Mesenchymal stem cell (in vitro differentiated cells and primary cell): ENCODE data around the gene FAM193B.

Experiments used
- DNase-seq: peaks from one replicate; pipeline ENCODE4 v3.0.0-alpha.2; 2013
- H2AFZ ChIP-seq: one replicate; pipeline ENCODE4 v1.6.1; 2013; ENCODE audit warnings: low read depth, mild to moderate bottlenecking, control low read depth, inconsistent platforms, low read length, moderate library complexity
- H2AK5ac ChIP-seq: 2 replicates; pipeline ENCODE4 v1.6.1; 2013; ENCODE audit warnings: low read length, moderate library complexity, mild to moderate bottlenecking, inconsistent platforms; ENCODE audit not compliant: severe bottlenecking
- H2BK120ac ChIP-seq: one replicate; pipeline ENCODE4 v1.6.1; 2013; ENCODE audit warnings: low read depth, mild to moderate bottlenecking, inconsistent platforms, low read length, moderate library complexity
- H2BK12ac ChIP-seq, 2 experiments: one replicate each; pipeline ENCODE4 v1.6.1; 2013; ENCODE audit warnings: inconsistent platforms in 2 of 2, low read length in 2 of 2, mild to moderate bottlenecking in 2 of 2, moderate library complexity in 2 of 2, control low read depth in 1 of 2
- H2BK15ac ChIP-seq: one replicate; pipeline ENCODE4 v1.6.1; 2013; ENCODE audit warnings: mild to moderate bottlenecking, low read depth, inconsistent platforms; ENCODE audit not compliant: poor library complexity, severe bottlenecking
- H2BK5ac ChIP-seq: 2 replicates; pipeline ENCODE4 v1.6.1; 2013; ENCODE audit warnings: low read depth, mild to moderate bottlenecking, low read length, control low read depth, inconsistent platforms; ENCODE audit not compliant: poor library complexity, severe bottlenecking
- H3K14ac ChIP-seq, 2 experiments: one replicate each; pipeline ENCODE4 v1.6.1; 2013; ENCODE audit warnings: inconsistent platforms in 2 of 2, low read length in 2 of 2, control low read depth in 1 of 2, mild to moderate bottlenecking in 1 of 2, moderate library complexity in 1 of 2
- H3K18ac ChIP-seq, 2 experiments: one replicate each; pipeline ENCODE4 v1.6.1; 2013; ENCODE audit warnings: inconsistent platforms in 2 of 2, low read length in 2 of 2, control low read depth in 1 of 2, low read depth in 1 of 2, mild to moderate bottlenecking in 1 of 2
- H3K23ac ChIP-seq, 2 experiments: one replicate each; pipeline ENCODE4 v1.6.1; 2013; ENCODE audit warnings: inconsistent platforms in 2 of 2, low read length in 2 of 2, mild to moderate bottlenecking in 2 of 2, moderate library complexity in 2 of 2, control low read depth in 1 of 2
- H3K27ac ChIP-seq: 2 replicates; pipeline ENCODE4 v1.5.1; 2013; ENCODE audit warnings: mild to moderate bottlenecking, moderate library complexity, low read length, control low read depth, inconsistent platforms; ENCODE audit not compliant: poor library complexity, severe bottlenecking
- H3K27me3 ChIP-seq, 2 experiments: 2 replicates each; pipeline versions ENCODE4 v1.6.1 to v1.7.0; 2013; ENCODE audit warnings: low read length in 2 of 2, mild to moderate bottlenecking in 2 of 2, moderate library complexity in 2 of 2, control low read depth in 1 of 2, inconsistent platforms in 1 of 2; ENCODE audit not compliant: control insufficient read depth in 1 of 2, insufficient read depth in 1 of 2
- H3K36me3 ChIP-seq, 2 experiments: 2 replicates each; pipeline versions ENCODE4 v1.6.1 to v1.7.0; 2013; ENCODE audit warnings: low read length in 2 of 2, control low read depth in 1 of 2, inconsistent platforms in 1 of 2, low read depth in 1 of 2, mild to moderate bottlenecking in 1 of 2; ENCODE audit not compliant: insufficient read depth in 2 of 2, control insufficient read depth in 1 of 2
- H3K4ac ChIP-seq, 2 experiments: one replicate each; pipeline ENCODE4 v1.6.1; 2013; ENCODE audit warnings: inconsistent platforms in 2 of 2, low read length in 2 of 2, mild to moderate bottlenecking in 2 of 2, moderate library complexity in 2 of 2, control low read depth in 1 of 2, low read depth in 1 of 2
- H3K4me1 ChIP-seq: 2 replicates; pipeline ENCODE4 v1.6.1; 2013; ENCODE audit warnings: low read depth, low read length, control low read depth; ENCODE audit not compliant: control insufficient read depth, insufficient read depth
- H3K4me2 ChIP-seq: 2 replicates; pipeline ENCODE4 v1.6.1; 2013; ENCODE audit warnings: low read length, mild to moderate bottlenecking, inconsistent platforms; ENCODE audit not compliant: poor library complexity, severe bottlenecking
- H3K4me3 ChIP-seq, 2 experiments: 2 replicates each; pipeline versions ENCODE4 v1.5.1 to v1.7.0; 2013; ENCODE audit warnings: low read length in 2 of 2, mild to moderate bottlenecking in 2 of 2, control low read depth in 1 of 2, low read depth in 1 of 2; ENCODE audit not compliant: insufficient read depth in 1 of 2
- H3K79me1 ChIP-seq: replicated peaks from 2 replicates; pipeline ENCODE4 v1.6.1; 2013; ENCODE audit warnings: mild to moderate bottlenecking, control low read depth, low read length, inconsistent platforms; ENCODE audit not compliant: poor library complexity, severe bottlenecking
- H3K9ac ChIP-seq: 2 replicates; pipeline ENCODE4 v1.7.0; 2013; ENCODE audit warnings: mild to moderate bottlenecking, low read length, moderate library complexity
- H3K9me3 ChIP-seq: 2 replicates; pipeline ENCODE4 v1.7.0; 2013; ENCODE audit warnings: mild to moderate bottlenecking, low read length; ENCODE audit not compliant: control insufficient read depth
- H4K8ac ChIP-seq: one replicate; pipeline ENCODE4 v1.6.1; 2013; ENCODE audit warnings: inconsistent platforms, mild to moderate bottlenecking, low read length, moderate library complexity
- H4K91ac ChIP-seq: one replicate; pipeline ENCODE4 v1.6.1; 2013; ENCODE audit warnings: mild to moderate bottlenecking, low read length, inconsistent platforms
- WGBS: methylation state at CpG from one replicate; pipeline ENCODE4 v1.1.7; 2013; ENCODE audit warnings: mixed read lengths; 5-methylcytosine and 5-hydroxymethylcytosine counted together

FAM193B gene

GRCh38 chr5:177490311-177490991 lies 63.9 kb downstream of the FAM193B start:
- Histone ChIP-seq H2BK120ac (no peak overlapping the region), H2AK5ac (no peak overlapping the region), H2BK12ac (peak overlapping the region in 1 of 2 experiments; percentile 4)

DNA sequence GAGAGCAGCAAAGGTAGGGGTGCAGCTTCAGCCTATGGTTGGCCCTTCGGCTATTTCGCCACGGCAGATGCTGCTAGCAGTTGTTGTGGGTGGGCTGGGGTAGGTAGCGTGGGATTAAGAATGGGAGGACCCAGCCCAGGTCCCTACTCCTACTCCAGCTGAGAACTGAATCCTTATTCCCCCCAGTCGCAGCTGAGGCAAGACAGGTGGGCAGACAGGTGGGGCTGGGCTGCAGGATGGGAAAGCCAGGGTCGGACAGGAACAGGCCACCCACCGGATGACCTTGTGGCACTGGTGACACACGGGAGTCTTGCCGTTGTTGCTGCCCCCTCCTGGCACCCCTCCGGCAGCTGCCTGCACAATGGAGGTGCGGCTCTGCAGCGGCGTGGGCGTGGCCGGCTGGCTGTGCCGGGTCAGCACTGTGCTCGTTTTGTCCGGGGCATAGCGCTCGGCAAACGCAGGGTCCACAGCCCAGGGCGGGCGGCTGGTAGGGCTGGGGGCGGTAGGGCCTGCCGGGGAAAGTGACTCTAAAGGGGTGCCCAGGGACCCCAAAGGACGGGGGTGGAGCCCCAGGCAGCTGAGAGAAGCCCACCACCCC lies 65.1 kb downstream of the FAM193B start:
- H2AK5ac ChIP-seq = no peak overlapping the region
- no peak overlapping the region for H2BK120ac ChIP-seq
- peak overlapping the region in 1 of 2 experiments; percentile 12 for H2BK12ac ChIP-seq
- no peak overlapping the region for H3K4me2 ChIP-seq
- no peak overlapping the region for H2BK15ac ChIP-seq
- H3K27me3 ChIP-seq = no peaks in the 10 kb centered on the region
- H4K91ac ChIP-seq = no peak overlapping the region
- DNase-seq = no peak
- H3K27ac ChIP-seq = no peak overlapping the region
- H3K79me1 ChIP-seq = peaks cover 5% of the 10 kb centered on the region
- H3K4me3 ChIP-seq = no peak overlapping the region
- peaks cover 78% of the 10 kb centered on the region for H3K4me1 ChIP-seq
- H3K4ac ChIP-seq = no peak overlapping the region
- no peak overlapping the region for H2AFZ ChIP-seq
- no peak overlapping the region for H3K18ac ChIP-seq
- no peak overlapping the region for H2BK5ac ChIP-seq
- no peak overlapping the region for H3K14ac ChIP-seq
- 90% methylated on average over 21 of the region's 26 CpGs for WGBS
- no peaks in the 10 kb centered on the region for H3K9me3 ChIP-seq
- peaks cover 90 to 99% of the 10 kb centered on the region in 2 experiments for H3K36me3 ChIP-seq
- no peak overlapping the region for H3K23ac ChIP-seq
- H3K9ac ChIP-seq = no peak overlapping the region
- H4K8ac ChIP-seq = no peak overlapping the region

More at GRCh38 chr5:177490311-177490991, 63.9 kb downstream of the FAM193B start:
- DNase-seq = no peak
- Histone ChIP-seq H3K14ac (peak overlapping the region in 1 of 2 experiments; percentile 80), H3K36me3 (peaks cover 77 to 89% of the 10 kb centered on the region in 2 experiments), H4K91ac (no peak overlapping the region), H2BK15ac (no peak overlapping the region), H2BK5ac (no peak overlapping the region), H3K18ac (no peak overlapping the region), H3K9me3 (no peaks in the 10 kb centered on the region), H4K8ac (peak overlapping the region; percentile 7), H3K27me3 (no peaks in the 10 kb centered on the region), H3K23ac (no peak overlapping the region), H3K27ac (peak overlapping the region; percentile 44), H2AFZ (no peak overlapping the region), H3K79me1 (peaks cover 5% of the 10 kb centered on the region), H3K4ac (no peak overlapping the region), H3K9ac (no peak overlapping the region), H3K4me2 (no peak overlapping the region), H3K4me3 (no peak overlapping the region), H3K4me1 (peaks cover 72% of the 10 kb centered on the region)
- WGBS = 97% methylated on average over 15 of the region's 15 CpGs

GRCh38 chr5:177487975-177488374 lies 66.4 kb downstream of the FAM193B start:
- no peak overlapping the region for H2BK15ac ChIP-seq
- WGBS = 97% methylated on average over 15 of the region's 15 CpGs
- no peak for DNase-seq
- no peak overlapping the region for H3K18ac ChIP-seq
- no peak overlapping the region for H3K4me2 ChIP-seq
- H4K8ac ChIP-seq = no peak overlapping the region
- no peak overlapping the region for H3K4ac ChIP-seq
- no peak overlapping the region for H3K9ac ChIP-seq
- H3K36me3 ChIP-seq = peaks cover 90 to 99% of the 10 kb centered on the region in 2 experiments
- H3K79me1 ChIP-seq = peaks cover 7% of the 10 kb centered on the region
- H2BK120ac ChIP-seq = no peak overlapping the region
- no peak overlapping the region for H2BK5ac ChIP-seq
- no peaks in the 10 kb centered on the region for H3K9me3 ChIP-seq
- no peak overlapping the region for H2BK12ac ChIP-seq
- peak overlapping the region; percentile 6 for H3K27ac ChIP-seq
- no peak overlapping the region for H4K91ac ChIP-seq
- no peak overlapping the region for H2AFZ ChIP-seq
- no peak overlapping the region for H3K4me3 ChIP-seq
- H3K27me3 ChIP-seq = no peaks in the 10 kb centered on the region
- no peak overlapping the region for H3K23ac ChIP-seq
- H3K4me1 ChIP-seq = peaks cover 78% of the 10 kb centered on the region
- no peak overlapping the region for H3K14ac ChIP-seq
- no peak overlapping the region for H2AK5ac ChIP-seq

- no peak overlapping the region for H2BK15ac ChIP-seq
- H3K4me1 ChIP-seq = peaks cover 76% of the 10 kb centered on the region
- H2AFZ ChIP-seq = no peak overlapping the region
- no peak overlapping the region for H3K4ac ChIP-seq
- H3K4me2 ChIP-seq = no peak overlapping the region
- H3K36me3 ChIP-seq = peaks cover 85 to 99% of the 10 kb centered on the region in 2 experiments
- no peaks in the 10 kb centered on the region for H3K9me3 ChIP-seq
- no peak overlapping the region for H4K8ac ChIP-seq
- H3K9ac ChIP-seq = no peak overlapping the region
- H2BK120ac ChIP-seq = no peak overlapping the region
- peaks cover 9% of the 10 kb centered on the region for H3K79me1 ChIP-seq
- H4K91ac ChIP-seq = no peak overlapping the region
- no peak overlapping the region for H2BK12ac ChIP-seq
- no peak overlapping the region for H3K23ac ChIP-seq
- no peaks in the 10 kb centered on the region for H3K27me3 ChIP-seq
- no peak overlapping the region for H3K18ac ChIP-seq
- DNase-seq = no peak
- H2AK5ac ChIP-seq = no peak overlapping the region
- 98% methylated on average over 8 of the region's 8 CpGs for WGBS
- no peak overlapping the region for H3K4me3 ChIP-seq
- H2BK5ac ChIP-seq = no peak overlapping the region
- H3K14ac ChIP-seq = no peak overlapping the region
- H3K27ac ChIP-seq = no peak overlapping the region
These were observed 67.2 kb downstream of the FAM193B start for GRCh38 chr5:177487144-177487543.
